GM13976 (cell line): Measurements from ENCODE around the gene BRD3OS.
A peak's percentile ranks its signal among the peaks of the same experiment; 100 is the strongest.

Source experiments
- DNase-seq: peaks from one replicate; pipeline ENCODE4 v3.0.0; 2012; ENCODE audit warnings: low spot score
- in situ Hi-C: fragments of 300-500 bp; cut with MboI; formaldehyde crosslinking; loops from one replicate; pipeline ENCODE4 v1.12.0; 2022; ENCODE audit warnings: low sequenced_read_pairs, mixed read lengths, inconsistent platforms; ENCODE audit not compliant: unreplicated experiment
- TF ChIP-seq, protein P1 (sequence below): IDR thresholded peaks from 2 replicates; pipeline ENCODE4 v1.5.1; 2012; ENCODE audit warnings: borderline replicate concordance, mild to moderate bottlenecking; ENCODE audit not compliant: insufficient read depth; ENCODE audit errors: extremely low read depth, missing control alignments, control extremely low read depth

The BRD3OS gene

DNA sequence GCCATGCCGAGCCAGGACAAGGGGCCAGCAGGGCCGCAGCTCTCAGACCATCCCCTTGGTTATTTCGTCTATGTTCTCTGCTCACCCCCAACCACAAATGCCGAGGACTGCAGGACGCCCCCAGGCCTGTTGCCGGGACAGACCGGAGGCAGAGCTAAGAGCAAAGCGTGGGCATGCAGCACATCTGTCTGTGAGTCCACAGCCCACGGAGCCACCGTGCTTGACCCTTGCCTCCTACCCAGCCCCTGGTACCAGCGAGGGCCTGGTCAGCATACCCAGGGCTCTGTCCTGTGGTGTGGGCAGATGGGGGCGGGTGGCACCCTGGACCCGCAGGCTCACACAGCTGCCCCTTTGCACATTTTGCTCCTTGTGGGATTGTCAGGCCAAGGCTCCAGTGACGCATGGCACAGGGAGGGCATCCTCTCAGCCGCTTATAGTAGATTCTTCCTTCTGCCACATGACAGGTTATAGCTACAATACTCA is 37.8 kb downstream of the BRD3OS start:
- DNase-seq, result no peak
- TF ChIP-seq, protein P1, sequence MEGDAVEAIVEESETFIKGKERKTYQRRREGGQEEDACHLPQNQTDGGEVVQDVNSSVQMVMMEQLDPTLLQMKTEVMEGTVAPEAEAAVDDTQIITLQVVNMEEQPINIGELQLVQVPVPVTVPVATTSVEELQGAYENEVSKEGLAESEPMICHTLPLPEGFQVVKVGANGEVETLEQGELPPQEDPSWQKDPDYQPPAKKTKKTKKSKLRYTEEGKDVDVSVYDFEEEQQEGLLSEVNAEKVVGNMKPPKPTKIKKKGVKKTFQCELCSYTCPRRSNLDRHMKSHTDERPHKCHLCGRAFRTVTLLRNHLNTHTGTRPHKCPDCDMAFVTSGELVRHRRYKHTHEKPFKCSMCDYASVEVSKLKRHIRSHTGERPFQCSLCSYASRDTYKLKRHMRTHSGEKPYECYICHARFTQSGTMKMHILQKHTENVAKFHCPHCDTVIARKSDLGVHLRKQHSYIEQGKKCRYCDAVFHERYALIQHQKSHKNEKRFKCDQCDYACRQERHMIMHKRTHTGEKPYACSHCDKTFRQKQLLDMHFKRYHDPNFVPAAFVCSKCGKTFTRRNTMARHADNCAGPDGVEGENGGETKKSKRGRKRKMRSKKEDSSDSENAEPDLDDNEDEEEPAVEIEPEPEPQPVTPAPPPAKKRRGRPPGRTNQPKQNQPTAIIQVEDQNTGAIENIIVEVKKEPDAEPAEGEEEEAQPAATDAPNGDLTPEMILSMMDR, result no peak
- in situ Hi-C loops, result no loop called here

DNA sequence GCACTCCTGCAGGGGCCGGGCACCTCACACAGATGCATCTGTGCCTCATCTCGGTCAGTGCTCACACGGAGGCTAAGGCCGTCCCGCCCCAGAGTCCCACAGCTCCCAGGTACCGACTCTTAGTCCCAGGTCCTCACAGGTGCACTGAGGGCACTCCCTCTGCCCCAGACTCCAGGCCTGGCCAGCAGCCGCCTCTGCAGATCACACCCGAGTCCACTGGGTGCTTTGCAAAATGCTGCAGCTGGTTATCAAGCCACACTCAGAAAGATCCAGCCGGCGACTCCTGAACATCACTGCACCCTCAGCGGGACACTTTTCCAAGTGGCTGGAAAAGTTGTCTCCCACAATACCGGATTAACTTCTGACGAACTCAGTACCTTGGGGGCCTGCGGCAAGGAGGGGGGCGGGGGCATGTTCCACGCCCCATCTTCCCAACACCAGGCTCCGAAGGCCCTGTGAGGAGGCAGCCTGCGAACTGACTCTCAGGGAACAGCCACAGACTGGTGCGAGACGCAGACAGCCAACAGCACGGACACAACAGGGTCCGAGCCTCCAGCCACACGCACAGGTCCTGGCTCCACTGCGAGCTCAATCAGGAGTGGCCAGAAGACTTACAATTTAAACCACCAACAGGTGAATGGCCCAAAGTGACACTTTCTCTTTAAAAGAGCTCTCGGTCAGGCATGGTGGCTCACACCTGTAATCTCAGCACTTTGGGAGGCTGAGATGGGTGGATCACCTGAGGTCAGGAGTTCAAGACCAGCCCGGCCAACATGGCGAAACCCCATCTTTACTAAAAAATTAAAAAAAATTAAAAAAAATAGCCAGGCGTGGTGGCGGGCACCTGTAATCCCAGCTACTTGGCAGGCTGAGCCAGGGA is 38.5 kb downstream of the BRD3OS start:
- TF ChIP-seq, protein P1, result no peak
- DNase-seq, result no peak
- in situ Hi-C loops, result no loop called here

DNA sequence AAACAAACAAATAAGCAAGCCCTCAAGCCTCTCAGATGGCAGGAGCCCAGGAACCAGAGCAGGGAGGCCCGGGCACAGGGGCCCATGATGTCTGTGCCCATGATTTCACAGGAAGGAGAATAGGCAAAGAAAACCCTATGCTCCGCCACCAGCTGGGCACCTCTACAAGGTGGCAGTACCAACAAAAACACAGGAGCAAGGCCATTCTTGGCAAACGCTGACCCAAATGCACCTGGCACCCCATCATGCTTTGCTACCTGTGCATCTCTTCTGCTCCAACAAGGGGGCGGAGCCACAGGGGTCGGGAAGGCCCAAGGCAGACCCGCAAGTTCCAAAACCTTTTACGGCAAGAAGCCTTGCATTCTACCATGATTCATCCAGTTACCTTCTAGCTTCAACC is 39.4 kb downstream of the BRD3OS start:
- in situ Hi-C loops, result no loop called here
- TF ChIP-seq, protein P1, result no peak
- no peak for DNase-seq

DNA sequence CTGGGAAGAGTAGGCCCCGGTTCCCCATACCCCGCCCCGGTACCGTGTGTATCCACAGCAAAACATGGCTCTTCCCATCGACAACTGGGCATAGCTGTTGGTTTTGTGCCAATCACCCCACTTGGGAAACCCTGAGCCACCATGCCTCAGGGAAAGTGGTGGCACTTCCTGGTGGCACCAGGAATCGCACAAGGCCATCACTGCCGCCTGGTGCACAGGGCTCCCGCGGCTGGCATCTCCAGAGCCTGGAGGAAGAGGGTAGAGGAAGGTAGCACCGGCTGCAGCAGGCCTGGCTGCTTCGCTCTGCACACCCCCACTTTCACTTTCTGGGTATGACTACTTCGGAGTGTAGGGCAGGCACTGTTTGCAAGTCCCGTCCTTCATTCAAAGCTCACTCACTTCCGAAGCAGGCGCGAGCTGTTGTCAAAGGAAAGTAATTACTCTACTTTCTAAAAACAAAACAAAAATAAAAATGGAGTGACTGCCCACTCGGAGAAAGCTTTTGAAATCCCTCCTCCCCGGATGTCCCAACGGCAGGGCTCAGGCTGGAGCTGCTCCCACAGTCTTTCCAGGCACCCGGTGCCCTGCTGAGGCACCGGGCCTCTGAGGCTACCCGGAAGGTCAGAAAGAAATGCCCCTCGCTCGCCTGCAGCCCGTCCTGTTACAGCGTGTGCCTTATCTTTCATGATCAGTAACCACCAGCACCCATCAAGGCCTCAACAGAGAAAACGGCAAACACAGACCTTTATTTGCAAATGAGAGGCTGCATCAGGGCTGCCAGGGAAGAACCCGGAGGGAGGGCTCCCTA is 40.5 kb downstream of the BRD3OS start:
- in situ Hi-C loops, result no loop called here
- TF ChIP-seq, protein P1, result no peak
- peak; percentile 90 for DNase-seq

DNA sequence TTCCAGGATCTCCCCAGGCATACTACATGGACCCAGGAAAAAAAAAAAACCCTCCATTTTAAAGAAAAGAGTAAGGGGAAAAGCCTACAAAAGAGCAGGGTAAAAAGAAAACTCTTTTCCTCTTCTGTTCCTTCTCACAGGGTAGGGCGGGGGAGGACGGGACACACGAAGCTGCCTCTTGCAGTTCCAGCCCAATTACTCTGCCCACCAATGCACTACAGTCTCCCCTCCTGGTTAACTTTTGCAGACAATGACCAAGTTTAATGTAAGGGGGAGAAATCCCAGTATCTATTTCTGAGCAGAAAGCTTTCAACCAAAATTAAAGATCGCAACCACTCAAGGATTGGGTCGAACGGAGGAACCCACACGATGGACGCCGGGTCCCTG is 41.2 kb downstream of the BRD3OS start:
- DNase-seq, result peak; percentile 49
- in situ Hi-C loops, result no loop called here
- TF ChIP-seq, protein P1, result no peak
